PC-9 (cell line): ENCODE results near the gene MYO5A.

Experiments used
- CTCF ChIP-seq: fragments of 200-600 bp; sonication (generic); conservative IDR thresholded peaks from 2 replicates; pipeline ENCODE4 v1.6.1; 2017; ENCODE audit warnings: mixed run types, antibody characterized with exemption, mild to moderate bottlenecking, moderate library complexity
- EZH2 ChIP-seq: fragments of 200-600 bp; sonication (generic); IDR thresholded peaks from 2 replicates; pipeline ENCODE4 v1.8.0; 2017; ENCODE audit warnings: antibody characterized with exemption, low read depth

GRCh38 chr15:52368402-52368801, 160.3 kb downstream of the MYO5A start:
- TF ChIP-seq CTCF (no peak), EZH2 (no peak)
